Calu3 (cell line): Measurements from ENCODE around the gene MAD1L1. TPM values are rescaled to one million over a fixed set of nuclear protein-coding genes. Genes with fewer than 3 reads are reported as not detected.

ENCODE experiments used
- BruUV-seq: library from RNA; stranded (reverse); fragments of 400-500 nt; replicated peaks from 2 replicates; lab custom pipeline; 2021; lab: Mats Ljungman, UMichigan
- CTCF ChIA-PET: fragments of 300-600 bp; sonication (Branson Sonifier 250); formaldehyde crosslinking; loops from one replicate; lab custom pipeline; 2022; ENCODE audit warnings: antibody characterized with exemption; lab: Charles Lee
- DNase-seq: peaks from one replicate; pipeline ENCODE4 v3.0.0; 2022
- H3K27ac Mint-ChIP-seq: one replicate; pipeline ENCODE4 v1.8.0; 2022; ENCODE audit warnings: mixed read lengths; ENCODE audit not compliant: unreplicated experiment
- H3K27me3 Mint-ChIP-seq: one replicate; pipeline ENCODE4 v1.8.0; 2022; ENCODE audit warnings: mixed read lengths; ENCODE audit not compliant: unreplicated experiment
- H3K36me3 Mint-ChIP-seq: one replicate; pipeline ENCODE4 v1.8.0; 2022; ENCODE audit warnings: mild to moderate bottlenecking, moderate library complexity, mixed read lengths; ENCODE audit not compliant: insufficient read depth, unreplicated experiment
- H3K4me1 Mint-ChIP-seq: one replicate; pipeline ENCODE4 v1.8.0; 2022; ENCODE audit warnings: mild to moderate bottlenecking, low read depth, mixed read lengths; ENCODE audit not compliant: unreplicated experiment
- H3K4me3 Mint-ChIP-seq: one replicate; pipeline ENCODE4 v1.8.0; 2022; ENCODE audit warnings: mild to moderate bottlenecking, low read depth, moderate library complexity, mixed read lengths; ENCODE audit not compliant: unreplicated experiment
- H3K9me3 Mint-ChIP-seq: one replicate; pipeline ENCODE4 v1.8.0; 2022; ENCODE audit warnings: low read depth, mixed read lengths; ENCODE audit not compliant: unreplicated experiment
- CTCF ChIP-seq: fragments of 200-600 bp; IDR thresholded peaks from one replicate; pipeline ENCODE4 v1.8.0; 2022; ENCODE audit warnings: antibody characterized with exemption; ENCODE audit not compliant: unreplicated experiment
- intact Hi-C: fragments of 100-400 bp; cut with micrococcal nuclease; formaldehyde crosslinking; loops from one replicate; pipeline ENCODE4 v1.10.0; 2022; ENCODE audit not compliant: unreplicated experiment
- total RNA-seq: library from RNA; stranded (reverse); gene quantifications from 2 replicates; pipeline ENCODE4 v1.2.3, GENCODE V29; 2022

MAD1L1 gene
- total RNA-seq, 1 experiment from 2014 or later: 86.0 TPM

- DNase-seq: no peak
- Mint-ChIP-seq H3K36me3 (no peaks in the 10 kb centered on the region), H3K27ac (no peak overlapping the region), H3K27me3 (no peaks in the 10 kb centered on the region), H3K4me1 (no peaks in the 10 kb centered on the region), H3K9me3 (no peaks in the 10 kb centered on the region), H3K4me3 (no peak overlapping the region)
- BruUV-seq: no TSS peak
- no peak for TF ChIP-seq CTCF
- CTCF ChIA-PET: no interaction called here
- intact Hi-C loops: no loop called here
These were observed 152.7 kb downstream of the MAD1L1 start for GRCh38 chr7:2080060-2080387.

- H3K27ac Mint-ChIP-seq: no peak overlapping the region
- H3K4me1 Mint-ChIP-seq: no peaks in the 10 kb centered on the region
- H3K9me3 Mint-ChIP-seq: no peaks in the 10 kb centered on the region
- CTCF ChIA-PET: no interaction called here
- H3K27me3 Mint-ChIP-seq: no peaks in the 10 kb centered on the region
- H3K36me3 Mint-ChIP-seq: no peaks in the 10 kb centered on the region
- DNase-seq: no peak
- intact Hi-C loops: no loop called here
- H3K4me3 Mint-ChIP-seq: no peak overlapping the region
- TF ChIP-seq CTCF: no peak
- BruUV-seq: no TSS peak
These were observed 153.2 kb downstream of the MAD1L1 start for GRCh38 chr7:2079332-2080059.

GRCh38 chr7:2078899-2079298, 153.8 kb downstream of the MAD1L1 start:
- no peaks in the 10 kb centered on the region for H3K9me3 Mint-ChIP-seq
- no peaks in the 10 kb centered on the region for H3K36me3 Mint-ChIP-seq
- no TSS peak for BruUV-seq
- intact Hi-C loops: no loop called here
- CTCF ChIA-PET: no interaction called here
- no peaks in the 10 kb centered on the region for H3K27me3 Mint-ChIP-seq
- no peak overlapping the region for H3K4me3 Mint-ChIP-seq
- H3K4me1 Mint-ChIP-seq: no peaks in the 10 kb centered on the region
- no peak overlapping the region for H3K27ac Mint-ChIP-seq
- no peak for TF ChIP-seq CTCF
- no peak for DNase-seq

GRCh38 chr7:2076649-2077064, 156.1 kb downstream of the MAD1L1 start:
- H3K27ac Mint-ChIP-seq: no peak overlapping the region
- no TSS peak for BruUV-seq
- intact Hi-C loops: no loop called here
- no peaks in the 10 kb centered on the region for H3K9me3 Mint-ChIP-seq
- no peak for DNase-seq
- no peak overlapping the region for H3K4me3 Mint-ChIP-seq
- no peaks in the 10 kb centered on the region for H3K27me3 Mint-ChIP-seq
- no peaks in the 10 kb centered on the region for H3K4me1 Mint-ChIP-seq
- no peak for TF ChIP-seq CTCF
- CTCF ChIA-PET: interaction anchor here (0.5 to 0.9 kb wide), 3 partner anchors 9 to 693 kb away, joined by 3 to 4 read pairs (median 3); no protein-coding TSS in a partner anchor
- H3K36me3 Mint-ChIP-seq: no peaks in the 10 kb centered on the region
